ENCODE results near the gene ABLIM1.

The ABLIM1 gene

GRCh38 chr10:114491933-114492332 is 166.1 kb downstream of the ABLIM1 start:
- no peak for DNase-seq
- intact Hi-C loops (cut with DNase I; ENCODE audit: low total_unique reads) = no loop called here
- Histone ChIP-seq H3K36me3 (peaks cover 0 to 4% (median 0%) of the 10 kb centered on the region in 3 donors), H3K4me3 (no peak overlapping the region), H3K9me3 (no peaks in the 10 kb centered on the region), H3K27me3 (no peaks in the 10 kb centered on the region), H3K27ac (no peak overlapping the region), H3K4me1 (peaks cover 0 to 2% (median 0%) of the 10 kb centered on the region in 4 donors)
- no peak for TF ChIP-seq CTCF (IDR thresholded peaks at IDR 0.05)

- Histone ChIP-seq H3K4me1 (peaks cover 0 to 2% (median 0%) of the 10 kb centered on the region in 4 donors), H3K9me3 (no peaks in the 10 kb centered on the region), H3K27ac (no peak overlapping the region), H3K27me3 (no peaks in the 10 kb centered on the region), H3K36me3 (peaks cover 0 to 4% (median 0%) of the 10 kb centered on the region in 3 donors), H3K4me3 (no peak overlapping the region)
- TF ChIP-seq CTCF (IDR thresholded peaks at IDR 0.05) = no peak
- peak in 1 of 2 donors; percentile 85 for DNase-seq
- intact Hi-C loops (cut with DNase I; ENCODE audit: low total_unique reads) = no loop called here
Measured at GRCh38 chr10:114491419-114491818, 166.7 kb downstream of the ABLIM1 start.

GRCh38 chr10:114489521-114490310 is 168.4 kb downstream of the ABLIM1 start:
- H3K36me3 ChIP-seq = peaks cover 0 to 10% (median 0%) of the 10 kb centered on the region in 3 donors
- H3K27ac ChIP-seq = no peak overlapping the region
- H3K9me3 ChIP-seq = no peaks in the 10 kb centered on the region
- intact Hi-C loops (cut with DNase I; ENCODE audit: low total_unique reads) = no loop called here
- H3K4me3 ChIP-seq = no peak overlapping the region
- H3K27me3 ChIP-seq = no peaks in the 10 kb centered on the region
- no peak for DNase-seq
- H3K4me1 ChIP-seq = peaks cover 0 to 2% (median 0%) of the 10 kb centered on the region in 4 donors
- no peak for TF ChIP-seq CTCF (IDR thresholded peaks at IDR 0.05)

DNA sequence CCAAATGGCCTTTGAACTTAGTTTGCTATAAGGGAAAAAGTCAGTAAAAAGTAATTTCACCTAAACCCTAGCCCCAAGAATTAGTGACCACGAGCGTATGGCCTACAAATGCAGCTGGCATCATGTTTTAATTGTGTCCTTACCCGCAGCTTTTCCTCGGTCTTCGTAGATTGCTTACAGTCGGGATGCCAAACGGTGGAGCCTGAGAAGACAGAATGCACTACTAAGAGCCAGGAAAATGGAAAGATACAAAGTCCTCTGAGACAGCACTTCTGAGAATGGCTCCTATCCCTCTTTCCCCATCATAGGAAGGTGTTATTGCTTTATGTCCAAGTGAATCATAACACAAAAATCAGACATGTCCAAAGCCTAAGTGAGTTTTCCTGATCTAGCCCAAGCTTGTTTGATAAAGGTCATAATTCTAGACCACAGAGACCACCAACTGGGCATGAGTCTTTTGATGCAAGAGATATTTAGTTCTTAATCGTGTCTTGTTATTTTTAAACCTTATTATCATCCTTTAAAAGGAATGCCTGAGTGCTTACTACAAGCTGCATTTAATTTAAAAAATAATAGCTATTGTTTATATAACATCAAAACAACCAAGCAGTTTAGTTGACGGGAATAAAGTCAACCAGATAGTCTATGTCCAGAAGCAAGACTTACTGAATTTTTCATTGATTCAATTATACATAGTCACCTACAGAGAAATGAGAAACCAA is 170.1 kb downstream of the ABLIM1 start:
- no peak for DNase-seq
- Histone ChIP-seq H3K4me3 (no peak overlapping the region), H3K4me1 (peaks cover 0 to 5% (median 1%) of the 10 kb centered on the region in 4 donors), H3K9me3 (no peaks in the 10 kb centered on the region), H3K27ac (no peak overlapping the region), H3K36me3 (peaks cover 0 to 13% (median 0%) of the 10 kb centered on the region in 3 donors), H3K27me3 (no peaks in the 10 kb centered on the region)
- intact Hi-C loops (cut with DNase I; ENCODE audit: low total_unique reads) = no loop called here
- TF ChIP-seq CTCF (IDR thresholded peaks at IDR 0.05) = no peak

- Histone ChIP-seq H3K36me3 (peaks cover 0 to 13% (median 0%) of the 10 kb centered on the region in 3 donors), H3K4me3 (no peak overlapping the region), H3K27ac (no peak overlapping the region), H3K4me1 (peaks cover 0 to 5% (median 1%) of the 10 kb centered on the region in 4 donors), H3K9me3 (no peaks in the 10 kb centered on the region), H3K27me3 (no peaks in the 10 kb centered on the region)
- DNase-seq = no peak
- no peak for TF ChIP-seq CTCF (IDR thresholded peaks at IDR 0.05)
- intact Hi-C loops (cut with DNase I; ENCODE audit: low total_unique reads) = no loop called here
Measured at GRCh38 chr10:114486938-114487814, 170.9 kb downstream of the ABLIM1 start.

All from tibial artery (tissue), 4 donors.